Mammary epithelial cell (primary cell): Measurements from ENCODE around the gene OXCT2.
"Not testable (repeated sequence)": the region's sequence is repeated elsewhere in the genome, so short reads cannot be mapped to it uniquely, and the experiment has no call there.

ENCODE experiments used
- EZH2 ChIP-seq: IDR thresholded peaks from 2 replicates; pipeline ENCODE4 v1.6.1; 2012; ENCODE audit warnings: low read length, inconsistent platforms, borderline replicate concordance
- TF ChIP-seq, protein P1 (sequence below), 2 donors: IDR thresholded peaks in 1 of 2; conservative IDR thresholded peaks in 1 of 2; 2 replicates each; pipeline ENCODE4 v1.5.1; 2011 to 2012; ENCODE audit warnings: inconsistent platforms in 2 of 2, low read length in 2 of 2, mild to moderate bottlenecking in 2 of 2, control low read depth in 1 of 2, low read depth in 1 of 2; ENCODE audit not compliant: insufficient read depth in 1 of 2; ENCODE audit errors: extremely low read depth in 1 of 2

DNA sequence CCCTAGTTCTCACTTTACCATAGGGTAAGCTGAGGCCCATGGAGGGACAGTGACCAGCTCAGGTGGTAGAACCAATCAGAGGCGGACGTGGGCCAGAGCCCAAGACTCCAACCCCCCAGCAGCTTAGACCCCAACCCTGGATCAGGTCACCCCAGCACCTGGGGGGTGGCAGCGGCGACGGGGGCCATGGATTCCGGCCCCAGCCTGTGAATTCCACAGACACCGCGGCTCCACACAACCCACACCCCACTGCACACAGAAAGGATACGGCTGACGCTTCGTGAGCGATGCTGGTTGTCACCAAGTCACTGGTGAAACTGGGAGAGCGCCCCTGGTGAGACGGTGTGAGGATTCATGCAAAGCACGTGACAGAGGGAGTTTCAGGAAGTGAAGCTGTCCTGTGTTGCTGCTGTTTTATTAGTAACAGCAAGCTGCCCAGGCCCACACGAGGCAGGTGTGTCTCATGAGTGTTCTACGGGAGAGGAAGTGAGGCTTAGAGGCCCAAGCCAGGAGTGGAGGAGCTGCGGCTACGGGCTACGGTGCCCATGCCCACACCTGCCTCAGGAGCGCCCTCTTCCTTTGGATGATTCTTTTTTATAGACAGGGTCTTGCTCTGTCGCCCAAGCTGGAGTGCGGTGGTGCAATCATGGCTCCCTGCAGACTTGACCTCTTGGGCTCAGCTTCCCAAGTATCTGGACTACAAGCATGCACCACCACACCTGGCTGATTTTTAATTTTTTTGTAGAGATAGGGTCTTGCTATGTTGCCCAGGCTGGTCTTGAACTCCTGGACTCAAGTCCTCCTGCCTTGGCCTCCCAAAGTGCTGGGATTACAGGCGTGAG lies 46.2 kb upstream of the OXCT2 start:
- TF ChIP-seq, protein P1, sequence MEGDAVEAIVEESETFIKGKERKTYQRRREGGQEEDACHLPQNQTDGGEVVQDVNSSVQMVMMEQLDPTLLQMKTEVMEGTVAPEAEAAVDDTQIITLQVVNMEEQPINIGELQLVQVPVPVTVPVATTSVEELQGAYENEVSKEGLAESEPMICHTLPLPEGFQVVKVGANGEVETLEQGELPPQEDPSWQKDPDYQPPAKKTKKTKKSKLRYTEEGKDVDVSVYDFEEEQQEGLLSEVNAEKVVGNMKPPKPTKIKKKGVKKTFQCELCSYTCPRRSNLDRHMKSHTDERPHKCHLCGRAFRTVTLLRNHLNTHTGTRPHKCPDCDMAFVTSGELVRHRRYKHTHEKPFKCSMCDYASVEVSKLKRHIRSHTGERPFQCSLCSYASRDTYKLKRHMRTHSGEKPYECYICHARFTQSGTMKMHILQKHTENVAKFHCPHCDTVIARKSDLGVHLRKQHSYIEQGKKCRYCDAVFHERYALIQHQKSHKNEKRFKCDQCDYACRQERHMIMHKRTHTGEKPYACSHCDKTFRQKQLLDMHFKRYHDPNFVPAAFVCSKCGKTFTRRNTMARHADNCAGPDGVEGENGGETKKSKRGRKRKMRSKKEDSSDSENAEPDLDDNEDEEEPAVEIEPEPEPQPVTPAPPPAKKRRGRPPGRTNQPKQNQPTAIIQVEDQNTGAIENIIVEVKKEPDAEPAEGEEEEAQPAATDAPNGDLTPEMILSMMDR (conservative IDR thresholded peaks at IDR 0.05 in 1 of 2, IDR thresholded peaks at IDR 0.05 in 1 of 2; ENCODE audit: extremely low read depth in 1 of 2, insufficient read depth in 1 of 2, low read depth in 1 of 2, low read length in 2 of 2): not testable (repeated sequence)
- not testable (repeated sequence) for TF ChIP-seq EZH2
